Nephron progenitor cell (in vitro differentiated cells): ENCODE measurements around the gene CEP57.

Experiments used
- DNase-seq: peaks from one replicate; pipeline ENCODE4 v3.0.0; 2021
- H3K27ac Mint-ChIP-seq: 2 replicates; pipeline ENCODE4 v1.8.0; 2021; ENCODE audit warnings: mild to moderate bottlenecking, moderate library complexity, mixed read lengths
- H3K27me3 Mint-ChIP-seq: 2 replicates; pipeline ENCODE4 v1.8.0; 2021; ENCODE audit warnings: mild to moderate bottlenecking, low read depth, mixed read lengths; ENCODE audit not compliant: poor library complexity
- H3K36me3 Mint-ChIP-seq: 2 replicates; pipeline ENCODE4 v1.8.0; 2021; ENCODE audit warnings: low read depth, mixed read lengths
- H3K4me1 Mint-ChIP-seq: 2 replicates; pipeline ENCODE4 v1.8.0; 2021; ENCODE audit warnings: mixed read lengths
- H3K4me3 Mint-ChIP-seq: 2 replicates; pipeline ENCODE4 v1.8.0; 2021; ENCODE audit warnings: mild to moderate bottlenecking, moderate library complexity, mixed read lengths
- H3K9me3 Mint-ChIP-seq: 2 replicates; pipeline ENCODE4 v1.8.0; 2021; ENCODE audit warnings: mild to moderate bottlenecking, moderate library complexity, mixed read lengths
- CTCF ChIP-seq: fragments of 200-600 bp; sonication (generic); IDR thresholded peaks from 2 replicates; pipeline ENCODE4 v1.5.0; 2021; ENCODE audit warnings: antibody characterized with exemption

CEP57 gene

GRCh38 chr11:95780544-95780943 is 9.8 kb upstream of the CEP57 start:
- no peak for TF ChIP-seq CTCF
- Mint-ChIP-seq H3K27ac (no peak overlapping the region), H3K9me3 (no peaks in the 10 kb centered on the region), H3K4me3 (no peak overlapping the region), H3K4me1 (no peaks in the 10 kb centered on the region), H3K36me3 (peaks cover 69% of the 10 kb centered on the region), H3K27me3 (no peaks in the 10 kb centered on the region)
- DNase-seq, result no peak

- H3K36me3 Mint-ChIP-seq, result peaks cover 51% of the 10 kb centered on the region
- H3K27ac Mint-ChIP-seq, result peak overlapping the region; percentile 95
- peak; percentile 17 for TF ChIP-seq CTCF
- H3K4me1 Mint-ChIP-seq, result peaks cover 41% of the 10 kb centered on the region
- H3K9me3 Mint-ChIP-seq, result no peaks in the 10 kb centered on the region
- peak; percentile 53 for DNase-seq
- peaks cover 6% of the 10 kb centered on the region for H3K27me3 Mint-ChIP-seq
- peak overlapping the region; percentile 84 for H3K4me3 Mint-ChIP-seq
Observed at GRCh38 chr11:95788921-95789505, 1.3 kb upstream of the CEP57 start.

- DNase-seq, result peak; percentile 94
- Mint-ChIP-seq H3K36me3 (peaks cover 52% of the 10 kb centered on the region), H3K4me3 (peak within 1 kb of the TSS; percentile 84), H3K9me3 (no peaks in the 10 kb centered on the region), H3K27me3 (peaks cover 6% of the 10 kb centered on the region), H3K27ac (peak within 1 kb of the TSS; percentile 100), H3K4me1 (peaks cover 47% of the 10 kb centered on the region)
- TF ChIP-seq CTCF, result no peak
Observed at GRCh38 chr11:95789506-95790122, 684 bp upstream of the CEP57 start, which contains the start of gene FAM76B. FAM76B (minus strand) TSS chr11:95789782; CDS start chr11:95789478, 304 bp downstream.

- peak; percentile 51 for DNase-seq
Observed at GRCh38 chr11:95790933-95791708, 823 bp downstream of the CEP57 start.

GRCh38 chr11:95791709-95792033 is 1.4 kb downstream of the CEP57 start:
- Mint-ChIP-seq H3K27ac (peak overlapping the region; percentile 100), H3K4me1 (peaks cover 56% of the 10 kb centered on the region), H3K4me3 (peak overlapping the region; percentile 84), H3K9me3 (no peaks in the 10 kb centered on the region), H3K36me3 (peaks cover 40% of the 10 kb centered on the region), H3K27me3 (peaks cover 6% of the 10 kb centered on the region)
- no peak for TF ChIP-seq CTCF
- DNase-seq, result no peak

More at GRCh38 chr11:95790933-95791708, 823 bp downstream of the CEP57 start:
- H3K36me3 Mint-ChIP-seq, result peaks cover 45% of the 10 kb centered on the region
- TF ChIP-seq CTCF, result no peak
- H3K27me3 Mint-ChIP-seq, result peaks cover 6% of the 10 kb centered on the region
- H3K9me3 Mint-ChIP-seq, result no peaks in the 10 kb centered on the region
- H3K27ac Mint-ChIP-seq, result peak overlapping the region; percentile 100
- H3K4me3 Mint-ChIP-seq, result peak overlapping the region; percentile 84
- H3K4me1 Mint-ChIP-seq, result peaks cover 56% of the 10 kb centered on the region
